K562 (cell line): Measurements from ENCODE around the gene CLEC4E. TPM values are rescaled to one million over a fixed set of nuclear protein-coding genes. Genes with fewer than 3 reads are reported as not detected.

Source experiments
- ATAC-seq: fragments of 200-7000 bp; cut with Tn5 transposase; 3 replicates; pipeline ENCODE4 v1.9.1; 2020; ENCODE audit warnings: moderate library complexity
- BruUV-seq: library from RNA; stranded (reverse); fragments of 400-500 nt; replicated peaks from 2 replicates; lab custom pipeline; 2021; lab: Mats Ljungman, UMichigan
- CTCF ChIA-PET: fragments of 300-600 bp; formaldehyde crosslinking; extraction: SDS; loops from one replicate; lab custom pipeline; 2021; ENCODE audit warnings: low intra/inter-chr PET ratio; lab: Yijun Ruan, JAX
- POLR2A ChIA-PET: fragments of 300-600, 350-650 bp; sonication (Branson Sonifier 250); formaldehyde crosslinking; extraction: SDS; loops from one replicate; lab custom pipeline; 2021; ENCODE audit warnings: antibody characterized with exemption, inconsistent platforms; lab: Yijun Ruan, JAX
- DNase-seq, 4 experiments: peaks; one replicate each; pipeline versions ENCODE4 v3.0.0 to v3.0.0-alpha.2; 2011 to 2018; ENCODE audit warnings: low spot score in 3 of 4, mixed read lengths in 3 of 4; ENCODE audit errors: extremely low read depth in 1 of 4
- FAIRE-seq: peaks from 2 replicates; lab custom pipeline; 2011; peaks lifted over from hg19 to GRCh38; lab: Jason Lieb, UNC
- H2AFZ ChIP-seq: 2 replicates; pipeline ENCODE4 v1.6.0; 2011; ENCODE audit warnings: low read depth, low read length, control low read depth, inconsistent platforms
- H3K27ac ChIP-seq: fragments of 200-600 bp; 3 replicates; pipeline ENCODE4 v1.8.0; 2011; ENCODE audit warnings: low read depth, mild to moderate bottlenecking, control low read depth, inconsistent platforms, low read length, moderate library complexity, mixed read lengths; ENCODE audit errors: extremely low read depth
- H3K27me3 ChIP-seq, 2 experiments: fragments of 300-600 bp in 1 of 2; 2 replicates in 1 of 2; 3 replicates in 1 of 2; pipeline versions ENCODE4 v1.6.0 to v1.8.0; 2011; ENCODE audit warnings: inconsistent platforms in 2 of 2, low read length in 2 of 2, mild to moderate bottlenecking in 1 of 2, mixed read lengths in 1 of 2, moderate library complexity in 1 of 2; ENCODE audit not compliant: control insufficient read depth in 2 of 2, insufficient read depth in 2 of 2
- H3K36me3 ChIP-seq: fragments of 300-600 bp; 3 replicates; pipeline ENCODE4 v1.8.0; 2011; ENCODE audit warnings: mild to moderate bottlenecking, low read length, inconsistent platforms; ENCODE audit not compliant: control insufficient read depth, insufficient read depth
- H3K4me1 ChIP-seq, 2 experiments: fragments of 200-600 bp in 1 of 2; replicated peaks in 1 of 2; 2 replicates in 1 of 2; 3 replicates in 1 of 2; pipeline versions ENCODE4 v1.5.1 to v1.8.0; 2011; ENCODE audit warnings: inconsistent platforms in 2 of 2, low read length in 2 of 2, mild to moderate bottlenecking in 1 of 2, mixed read lengths in 1 of 2, moderate library complexity in 1 of 2; ENCODE audit not compliant: control insufficient read depth in 2 of 2, insufficient read depth in 2 of 2
- H3K4me2 ChIP-seq: 2 replicates; pipeline ENCODE4 v1.6.1; 2011; ENCODE audit warnings: low read length, control low read depth, inconsistent platforms, mixed read lengths; ENCODE audit not compliant: insufficient read depth
- H3K4me3 ChIP-seq: fragments of 200-600 bp; sonication (generic), shearing (Covaris generic); 2 replicates; pipeline ENCODE4 v1.5.1; 2016; ENCODE audit warnings: control low read depth, inconsistent platforms
- H3K79me2 ChIP-seq: fragments of 200-600 bp; 3 replicates; pipeline ENCODE4 v1.8.0; 2011; ENCODE audit warnings: low read length, inconsistent platforms; ENCODE audit not compliant: control insufficient read depth, insufficient read depth
- H3K9ac ChIP-seq, 2 experiments: 2 replicates each; pipeline versions ENCODE4 v1.6.0 to v1.6.1; 2011; ENCODE audit warnings: low read depth in 2 of 2, low read length in 2 of 2, control low read depth in 1 of 2, inconsistent platforms in 1 of 2, mild to moderate bottlenecking in 1 of 2, mixed read lengths in 1 of 2; ENCODE audit not compliant: insufficient read depth in 1 of 2
- H3K9me1 ChIP-seq: one replicate; pipeline ENCODE4 v1.6.0; 2011; ENCODE audit warnings: inconsistent platforms, mild to moderate bottlenecking, low read length, moderate library complexity; ENCODE audit not compliant: control insufficient read depth, insufficient read depth
- H3K9me3 ChIP-seq: replicated peaks from 2 replicates; pipeline ENCODE4 v1.5.1; 2011; ENCODE audit warnings: low read depth, low read length, inconsistent platforms; ENCODE audit not compliant: control insufficient read depth, insufficient read depth
- H4K20me1 ChIP-seq: replicated peaks from 2 replicates; pipeline ENCODE4 v1.6.1; 2011; ENCODE audit warnings: low read length, inconsistent platforms, mixed read lengths; ENCODE audit not compliant: control insufficient read depth, insufficient read depth
- ATF1 ChIP-seq, 2 experiments: fragments of 450-650 bp in 1 of 2; IDR thresholded peaks; 2 replicates each; pipeline ENCODE4 v1.6.1; 2016; ENCODE audit warnings: missing compliant biosample characterization in 1 of 2, missing genetic modification characterization in 1 of 2
- BRF1 ChIP-seq: IDR thresholded peaks from 3 replicates; pipeline ENCODE4 v1.6.1; 2011; ENCODE audit warnings: borderline replicate concordance, mild to moderate bottlenecking; ENCODE audit not compliant: insufficient read length; ENCODE audit errors: extremely low read depth
- HNRNPLL ChIP-seq: fragments of 200-400 bp; formaldehyde crosslinking; IDR thresholded peaks from 2 replicates; pipeline ENCODE4 v1.6.1; 2017; ENCODE audit warnings: low read length, low read depth, mild to moderate bottlenecking; ENCODE audit not compliant: poor library complexity, severe bottlenecking
- KDM1A ChIP-seq, 2 experiments: fragments of 450-650 bp; IDR thresholded peaks; 2 replicates each; pipeline ENCODE4 v1.6.1; 2016; ENCODE audit warnings: mild to moderate bottlenecking in 2 of 2
- SFPQ ChIP-seq: fragments of 200-400 bp; formaldehyde crosslinking; IDR thresholded peaks from 2 replicates; pipeline ENCODE4 v1.6.1; 2017; ENCODE audit warnings: mild to moderate bottlenecking, low read depth, low read length, moderate library complexity
- SMARCB1 ChIP-seq: IDR thresholded peaks from 2 replicates; pipeline ENCODE4 v1.6.1; 2011; ENCODE audit warnings: improper control_type of control experiment, low read depth; ENCODE audit not compliant: insufficient read length
- SPI1 ChIP-seq: IDR thresholded peaks from 2 replicates; pipeline ENCODE4 v1.6.1; 2011; ENCODE audit warnings: low read depth, low read length, control low read depth, borderline replicate concordance
- WHSC1 ChIP-seq: IDR thresholded peaks from one replicate; pipeline ENCODE4 v1.6.1; 2012; ENCODE audit warnings: low read length, control low read depth, inconsistent platforms
- ZFX ChIP-seq: sonication (generic); formaldehyde crosslinking; IDR thresholded peaks from 2 replicates; pipeline ENCODE4 v1.8.0; 2022; ENCODE audit warnings: mild to moderate bottlenecking, missing genetic modification reagents, moderate library complexity
- WGBS: fragments of 100-300 bp; shearing (Covaris generic); methylation state at CpG from one replicate; pipeline ENCODE4 v1.1.6; 2016; ENCODE audit warnings: low coverage, mixed read lengths; ENCODE audit not compliant: insufficient coverage; ENCODE audit errors: missing lambda C conversion rate; 5-methylcytosine and 5-hydroxymethylcytosine counted together
- in situ Hi-C: fragments of 300-500 bp; cut with MboI; formaldehyde crosslinking; loops from 4 replicates; pipeline ENCODE4 v1.15.0; 2018; ENCODE audit warnings: inconsistent platforms, mixed read lengths
- intact Hi-C: fragments of 100-400 bp; cut with micrococcal nuclease; formaldehyde crosslinking; loops from 2 replicates; pipeline ENCODE4 v1.14.2; 2022
- polyA plus RNA-seq, 8 experiments: library from polyadenylated mRNA; depleted of rRNA in 4 of 8; stranded (reverse) in 5 of 8; unstranded in 3 of 8; fragments of >200 nt; fragmentation: Nextera tagmentation in 2 of 8; fragmentation: Illumina TruSeq in 1 of 8; extraction: Ambion mirVana in 2 of 8; extraction: Trizol in 1 of 8; gene quantifications; 2 replicates each; pipeline versions ENCODE4 v1.2.1 to v1.2.3, GENCODE V29; 2011 to 2014; ENCODE audit warnings: inconsistent platforms in 1 of 8, missing spikeins in 1 of 8
- total RNA-seq, 7 experiments: library from RNA; depleted of rRNA in 6 of 7; stranded (reverse); fragments of >200 nt in 6 of 7; fragmentation: Illumina TruSeq in 2 of 7; extraction: Trizol in 2 of 7; gene quantifications; 2 replicates each; pipeline versions ENCODE4 v1.2.1 to v1.2.3, GENCODE V29; 2011 to 2021; ENCODE audit warnings: low replicate concordance in 1 of 7

The CLEC4E gene
- total and polyA plus RNA-seq, 9 of the 15 experiments (the other 6 are each of a cell fraction or from before 2014, with no cell fraction given): not detected

GRCh38 chr12:8581098-8581784 lies 40.5 kb upstream of the CLEC4E start:
- Histone ChIP-seq H3K27me3 (peaks cover 0 to 2% of the 10 kb centered on the region in 2 experiments; a peak in 3 of 5 replicates), H3K4me2 (no peak overlapping the region), H3K9me1 (no peaks in the 10 kb centered on the region), H3K27ac (no peak overlapping the region), H2AFZ (no peak overlapping the region), H3K9me3 (no peaks in the 10 kb centered on the region), H3K4me1 (no peaks in the 10 kb centered on the region), H3K4me3 (no peak overlapping the region), H4K20me1 (no peaks in the 10 kb centered on the region), H3K79me2 (no peaks in the 10 kb centered on the region), H3K9ac (no peak overlapping the region), H3K36me3 (no peaks in the 10 kb centered on the region)
- no peak for TF ChIP-seq SMARCB1
- no peak for TF ChIP-seq BRF1
- no peak for TF ChIP-seq ZFX
- TF ChIP-seq WHSC1: no peak
- no peak for TF ChIP-seq ATF1 (CRISPR knock-in tag; IDR thresholded peaks at IDR 0.05)
- TF ChIP-seq ATF1 (tag; IDR thresholded peaks at IDR 0.05): no peak
- TF ChIP-seq KDM1A (IDR thresholded peaks at IDR 0.05): no peak
- TF ChIP-seq SFPQ: no peak
- TF ChIP-seq SPI1: no peak
- TF ChIP-seq HNRNPLL: no peak
- BruUV-seq: no TSS peak
- POLR2A ChIA-PET: interaction anchor here (0.6 kb wide), 1 partner anchor 561 kb away, joined by 3 read pairs; no protein-coding TSS in a partner anchor
- intact Hi-C loops (no loop called here), in situ Hi-C loops (no loop called here)
- FAIRE-seq: no peak
- DNase-seq: no peak
- ATAC-seq: no peak
- CTCF ChIA-PET: no interaction called here
- 0% methylated on average over 8 of the region's 9 CpGs for WGBS
